Neural progenitor cell (in vitro differentiated cells): ENCODE measurements around the gene SMARCA4. TPM values are rescaled to one million over a fixed set of nuclear protein-coding genes. Genes with fewer than 3 reads are reported as not detected.

ENCODE experiments used
- DNase-seq: peaks from one replicate; pipeline ENCODE4 v3.0.0-alpha.2; 2016; ENCODE audit warnings: low spot score
- H2AFZ ChIP-seq: fragments of 200-600 bp; sonication (generic); replicated peaks from 2 replicates; pipeline ENCODE4 v1.6.1; 2016; ENCODE audit warnings: antibody characterized with exemption
- H3F3A ChIP-seq: fragments of 200-600 bp; sonication (generic); 2 replicates; pipeline ENCODE4 v1.6.1; 2016; ENCODE audit warnings: antibody characterized with exemption, low read depth
- H3K27ac ChIP-seq: fragments of 200-600 bp; sonication (generic); 2 replicates; pipeline ENCODE4 v1.5.1; 2016; ENCODE audit warnings: mild to moderate bottlenecking
- H3K27me3 ChIP-seq: fragments of 200-600 bp; sonication (generic); 2 replicates; pipeline ENCODE4 v1.6.1; 2016; ENCODE audit warnings: mild to moderate bottlenecking, moderate library complexity
- H3K36me3 ChIP-seq: fragments of 200-600 bp; sonication (generic); 2 replicates; pipeline ENCODE4 v1.5.1; 2016
- H3K4me1 ChIP-seq: fragments of 200-600 bp; sonication (generic); 2 replicates; pipeline ENCODE4 v1.6.1; 2016; ENCODE audit warnings: mixed run types
- H3K4me2 ChIP-seq: fragments of 200-600 bp; sonication (generic); 2 replicates; pipeline ENCODE4 v1.6.1; 2016
- H3K4me3 ChIP-seq: fragments of 200-600 bp; sonication (generic); 2 replicates; pipeline ENCODE4 v1.5.1; 2016
- H3K79me2 ChIP-seq: fragments of 200-600 bp; sonication (generic); 2 replicates; pipeline ENCODE4 v1.6.1; 2016; ENCODE audit warnings: low read depth
- H3K9ac ChIP-seq: fragments of 200-600 bp; sonication (generic); 2 replicates; pipeline ENCODE4 v1.6.1; 2016
- H3K9me3 ChIP-seq: fragments of 200-600 bp; sonication (generic); 2 replicates; pipeline ENCODE4 v1.5.1; 2016; ENCODE audit warnings: low read depth
- H4K20me1 ChIP-seq: fragments of 200-600 bp; sonication (generic); 2 replicates; pipeline ENCODE4 v1.6.1; 2016; ENCODE audit warnings: low read depth
- H3K27ac Mint-ChIP-seq: 3 replicates; pipeline ENCODE4 v1.8.0; 2021; ENCODE audit warnings: mixed read lengths
- H3K27me3 Mint-ChIP-seq: 2 replicates; pipeline ENCODE4 v1.8.0; 2022; ENCODE audit warnings: low read depth, mild to moderate bottlenecking, inconsistent platforms, moderate library complexity, mixed read lengths; ENCODE audit not compliant: insufficient read depth
- H3K36me3 Mint-ChIP-seq: 3 replicates; pipeline ENCODE4 v1.8.0; 2021; ENCODE audit warnings: mixed read lengths
- H3K4me1 Mint-ChIP-seq: 3 replicates; pipeline ENCODE4 v1.8.0; 2021; ENCODE audit warnings: mixed read lengths
- H3K4me3 Mint-ChIP-seq: 3 replicates; pipeline ENCODE4 v1.8.0; 2021; ENCODE audit warnings: mild to moderate bottlenecking, moderate library complexity, mixed read lengths
- H3K9me3 Mint-ChIP-seq: 3 replicates; pipeline ENCODE4 v1.8.0; 2020; ENCODE audit warnings: mixed read lengths
- EZH2 ChIP-seq: fragments of 200-600 bp; sonication (generic); IDR thresholded peaks from 2 replicates; pipeline ENCODE4 v1.6.1; 2017; ENCODE audit warnings: antibody characterized with exemption, mild to moderate bottlenecking, moderate library complexity
- EZH2phosphoT487 ChIP-seq: fragments of 200-600 bp; sonication (generic); IDR thresholded peaks from 2 replicates; pipeline ENCODE4 v1.6.1; 2017; ENCODE audit warnings: antibody characterized with exemption
- total RNA-seq: library from RNA; depleted of rRNA; stranded (reverse); fragments of >200 nt; gene quantifications from 2 replicates; pipeline ENCODE4 v1.2.3, GENCODE V29; 2015; ENCODE audit warnings: low replicate concordance
- TF ChIP-seq, protein P1 (sequence below): fragments of 200-600 bp; sonication (generic); IDR thresholded peaks from 2 replicates; pipeline ENCODE4 v1.5.1; 2017; ENCODE audit warnings: antibody characterized with exemption, mild to moderate bottlenecking

Gene SMARCA4
- total RNA-seq, 1 donor from 2014 or later = 169 TPM

- no peaks in the 10 kb centered on the region for H3K27me3 ChIP-seq
- H3K4me3 ChIP-seq = no peak overlapping the region
- H4K20me1 ChIP-seq = no peaks in the 10 kb centered on the region
- H3K4me2 ChIP-seq = no peak overlapping the region
- no peak overlapping the region for H2AFZ ChIP-seq
- H3K79me2 ChIP-seq = peaks cover 5% of the 10 kb centered on the region
- H3K9me3 Mint-ChIP-seq = no peaks in the 10 kb centered on the region
- peaks cover 4% of the 10 kb centered on the region for H3F3A ChIP-seq
- H3K27ac ChIP-seq = no peak overlapping the region
- H3K9ac ChIP-seq = no peak overlapping the region
- TF ChIP-seq, protein P1, sequence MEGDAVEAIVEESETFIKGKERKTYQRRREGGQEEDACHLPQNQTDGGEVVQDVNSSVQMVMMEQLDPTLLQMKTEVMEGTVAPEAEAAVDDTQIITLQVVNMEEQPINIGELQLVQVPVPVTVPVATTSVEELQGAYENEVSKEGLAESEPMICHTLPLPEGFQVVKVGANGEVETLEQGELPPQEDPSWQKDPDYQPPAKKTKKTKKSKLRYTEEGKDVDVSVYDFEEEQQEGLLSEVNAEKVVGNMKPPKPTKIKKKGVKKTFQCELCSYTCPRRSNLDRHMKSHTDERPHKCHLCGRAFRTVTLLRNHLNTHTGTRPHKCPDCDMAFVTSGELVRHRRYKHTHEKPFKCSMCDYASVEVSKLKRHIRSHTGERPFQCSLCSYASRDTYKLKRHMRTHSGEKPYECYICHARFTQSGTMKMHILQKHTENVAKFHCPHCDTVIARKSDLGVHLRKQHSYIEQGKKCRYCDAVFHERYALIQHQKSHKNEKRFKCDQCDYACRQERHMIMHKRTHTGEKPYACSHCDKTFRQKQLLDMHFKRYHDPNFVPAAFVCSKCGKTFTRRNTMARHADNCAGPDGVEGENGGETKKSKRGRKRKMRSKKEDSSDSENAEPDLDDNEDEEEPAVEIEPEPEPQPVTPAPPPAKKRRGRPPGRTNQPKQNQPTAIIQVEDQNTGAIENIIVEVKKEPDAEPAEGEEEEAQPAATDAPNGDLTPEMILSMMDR = no peak
- TF ChIP-seq EZH2phosphoT487 (no peak), EZH2 (no peak)
- H3K36me3 Mint-ChIP-seq = peaks cover 9% of the 10 kb centered on the region
- H3K27ac Mint-ChIP-seq = peak overlapping the region; percentile 76
- peaks cover 3% of the 10 kb centered on the region for H3K4me1 Mint-ChIP-seq
- H3K27me3 Mint-ChIP-seq = peaks cover 7% of the 10 kb centered on the region
- no peaks in the 10 kb centered on the region for H3K9me3 ChIP-seq
- no peak overlapping the region for H3K4me3 Mint-ChIP-seq
- no peaks in the 10 kb centered on the region for H3K36me3 ChIP-seq
- no peaks in the 10 kb centered on the region for H3K4me1 ChIP-seq
- DNase-seq = no peak
Observed at GRCh38 chr19:10922638-10923014, 38.2 kb upstream of the SMARCA4 start.

- Mint-ChIP-seq H3K27ac (no peak overlapping the region), H3K9me3 (no peaks in the 10 kb centered on the region), H3K4me3 (no peak overlapping the region), H3K36me3 (peaks cover 9% of the 10 kb centered on the region), H3K4me1 (peaks cover 7% of the 10 kb centered on the region), H3K27me3 (peaks cover 7% of the 10 kb centered on the region)
- TF ChIP-seq, protein P1 = no peak
- TF ChIP-seq EZH2phosphoT487 = no peak
- no peak for TF ChIP-seq EZH2
- H3K9me3 ChIP-seq = no peaks in the 10 kb centered on the region
- no peak for DNase-seq
- no peak overlapping the region for H3K4me2 ChIP-seq
- H3K27ac ChIP-seq = no peak overlapping the region
- no peaks in the 10 kb centered on the region for H3K4me1 ChIP-seq
- peaks cover 10% of the 10 kb centered on the region for H3K79me2 ChIP-seq
- H3K9ac ChIP-seq = no peak overlapping the region
- no peak overlapping the region for H3K4me3 ChIP-seq
- no peaks in the 10 kb centered on the region for H4K20me1 ChIP-seq
- H3F3A ChIP-seq = peaks cover 4% of the 10 kb centered on the region
- no peaks in the 10 kb centered on the region for H3K36me3 ChIP-seq
- no peak overlapping the region for H2AFZ ChIP-seq
- no peaks in the 10 kb centered on the region for H3K27me3 ChIP-seq
Observed at GRCh38 chr19:10923260-10924112, 37.3 kb upstream of the SMARCA4 start.

- H4K20me1 ChIP-seq = peaks cover 7% of the 10 kb centered on the region
- H3K4me1 ChIP-seq = peaks cover 1% of the 10 kb centered on the region
- Mint-ChIP-seq H3K27ac (no peak overlapping the region), H3K27me3 (peaks cover 5% of the 10 kb centered on the region), H3K4me3 (no peak overlapping the region), H3K36me3 (peaks cover 9% of the 10 kb centered on the region), H3K9me3 (no peaks in the 10 kb centered on the region), H3K4me1 (peaks cover 10% of the 10 kb centered on the region)
- H3F3A ChIP-seq = no peaks in the 10 kb centered on the region
- H3K27ac ChIP-seq = no peak overlapping the region
- H3K9ac ChIP-seq = no peak overlapping the region
- no peak overlapping the region for H2AFZ ChIP-seq
- H3K79me2 ChIP-seq = peaks cover 18% of the 10 kb centered on the region
- H3K9me3 ChIP-seq = no peaks in the 10 kb centered on the region
- no peak for DNase-seq
- H3K4me2 ChIP-seq = no peak overlapping the region
- no peaks in the 10 kb centered on the region for H3K27me3 ChIP-seq
- TF ChIP-seq EZH2phosphoT487 (no peak), EZH2 (no peak)
- TF ChIP-seq, protein P1 = no peak
- H3K36me3 ChIP-seq = no peaks in the 10 kb centered on the region
- no peak overlapping the region for H3K4me3 ChIP-seq
Observed at GRCh38 chr19:10924597-10924996, 36.2 kb upstream of the SMARCA4 start.
